Neural cell (in vitro differentiated cells): ENCODE measurements around the gene ADCY7. TPM values are rescaled to one million over a fixed set of nuclear protein-coding genes. Genes with fewer than 3 reads are reported as not detected.

Experiments used
- H2AFZ ChIP-seq: fragments of 200-600, 300-800 bp; sonication (generic), shearing (Covaris generic); 2 replicates; pipeline ENCODE4 v1.6.0; 2014; ENCODE audit warnings: low read depth, mild to moderate bottlenecking, antibody characterized with exemption, low read length, moderate library complexity
- H3F3A ChIP-seq: fragments of 200-600 bp; shearing (Covaris generic); 2 replicates; pipeline ENCODE4 v1.6.1; 2016; ENCODE audit warnings: mild to moderate bottlenecking, moderate library complexity, mixed read lengths, antibody characterized with exemption, low read length; ENCODE audit not compliant: insufficient read depth, poor library complexity, severe bottlenecking
- H3K27ac ChIP-seq: fragments of 200-600, 300-800 bp; sonication (generic), shearing (Covaris generic); 2 replicates; pipeline ENCODE4 v1.5.1; 2014; ENCODE audit warnings: mild to moderate bottlenecking, low read length, moderate library complexity
- H3K27me3 ChIP-seq: fragments of 300-800, 200-600 bp; sonication (generic), shearing (Covaris generic); 2 replicates; pipeline ENCODE4 v1.6.0; 2014; ENCODE audit warnings: mild to moderate bottlenecking, low read depth, low read length, moderate library complexity; ENCODE audit not compliant: insufficient read depth
- H3K36me3 ChIP-seq: fragments of 300-800, 200-600 bp; sonication (generic), shearing (Covaris generic); 2 replicates; pipeline ENCODE4 v1.5.1; 2014; ENCODE audit warnings: mild to moderate bottlenecking, antibody characterized with exemption, low read length, moderate library complexity; ENCODE audit not compliant: insufficient read depth
- H3K4me2 ChIP-seq: fragments of 300-800, 200-600 bp; sonication (generic), shearing (Covaris generic); 2 replicates; pipeline ENCODE4 v1.6.0; 2014; ENCODE audit warnings: mild to moderate bottlenecking, low read length
- H3K4me3 ChIP-seq: fragments of 300-800, 200-600 bp; sonication (generic), shearing (Covaris generic); 2 replicates; pipeline ENCODE4 v1.5.1; 2014; ENCODE audit warnings: mild to moderate bottlenecking, low read length, moderate library complexity
- H3K79me2 ChIP-seq: fragments of 200-600 bp; shearing (Covaris generic); replicated peaks from 2 replicates; pipeline ENCODE4 v1.6.0; 2014; ENCODE audit warnings: mild to moderate bottlenecking, low read length, moderate library complexity; ENCODE audit not compliant: insufficient read depth
- H3K9ac ChIP-seq: fragments of 300-800, 200-600 bp; sonication (generic), shearing (Covaris generic); 2 replicates; pipeline ENCODE4 v1.6.1; 2016; ENCODE audit warnings: mild to moderate bottlenecking, low read length, mixed read lengths
- H3K9me2 ChIP-seq: fragments of 200-600 bp; shearing (Covaris generic); 2 replicates; pipeline ENCODE4 v1.6.1; 2016; ENCODE audit warnings: mild to moderate bottlenecking, low read length, mixed read lengths; ENCODE audit not compliant: insufficient read depth
- H3K9me3 ChIP-seq: fragments of 200-600, 300-800 bp; sonication (generic), shearing (Covaris generic); 2 replicates; pipeline ENCODE4 v1.6.1; 2016; ENCODE audit warnings: mild to moderate bottlenecking, mixed run types, low read length, moderate library complexity, mixed read lengths
- H4K20me1 ChIP-seq: fragments of 200-600 bp; shearing (Covaris generic); 2 replicates; pipeline ENCODE4 v1.6.1; 2016; ENCODE audit warnings: mild to moderate bottlenecking, mixed run types; ENCODE audit not compliant: insufficient read depth
- CTCF ChIP-seq: fragments of 450-650 bp; IDR thresholded peaks from 2 replicates; pipeline ENCODE4 v1.5.1; 2014; ENCODE audit warnings: antibody characterized with exemption, mild to moderate bottlenecking, moderate library complexity; ENCODE audit not compliant: poor library complexity, severe bottlenecking
- EP300 ChIP-seq: fragments of 450-650 bp; conservative IDR thresholded peaks from 2 replicates; pipeline ENCODE4 v1.6.1; 2014; ENCODE audit warnings: antibody characterized with exemption, mild to moderate bottlenecking, moderate library complexity; ENCODE audit not compliant: poor library complexity, severe bottlenecking
- EZH2 ChIP-seq: fragments of 200-600, 300-800 bp; shearing (Covaris generic), sonication (generic); IDR thresholded peaks from 2 replicates; pipeline ENCODE4 v1.6.1; 2014; ENCODE audit warnings: antibody characterized with exemption, low read length, borderline replicate concordance, mild to moderate bottlenecking; ENCODE audit not compliant: insufficient read depth, poor library complexity, severe bottlenecking
- MXI1 ChIP-seq: fragments of 450-650 bp; conservative IDR thresholded peaks from 2 replicates; pipeline ENCODE4 v1.6.1; 2014; ENCODE audit warnings: antibody characterized with exemption, mild to moderate bottlenecking; ENCODE audit not compliant: poor library complexity, severe bottlenecking
- POLR2AphosphoS5 ChIP-seq: IDR thresholded peaks from 2 replicates; pipeline ENCODE4 v1.6.1; 2012
- RAD21 ChIP-seq: fragments of 450-650 bp; conservative IDR thresholded peaks from 2 replicates; pipeline ENCODE4 v1.6.1; 2014; ENCODE audit warnings: antibody characterized with exemption, mild to moderate bottlenecking, moderate library complexity
- REST ChIP-seq: IDR thresholded peaks from 2 replicates; pipeline ENCODE4 v1.6.1; 2012; ENCODE audit warnings: borderline replicate concordance
- SMC3 ChIP-seq: fragments of 450-650 bp; conservative IDR thresholded peaks from 2 replicates; pipeline ENCODE4 v1.6.1; 2014; ENCODE audit warnings: antibody characterized with exemption, mild to moderate bottlenecking, moderate library complexity; ENCODE audit not compliant: poor library complexity
- TAF1 ChIP-seq: IDR thresholded peaks from 2 replicates; pipeline ENCODE4 v1.6.1; 2012; ENCODE audit warnings: low read depth
- polyA plus RNA-seq: library from polyadenylated mRNA; depleted of rRNA; stranded (reverse); fragments of >200 nt; gene quantifications from 2 replicates; pipeline ENCODE4 v1.2.3, GENCODE V29; 2014

ADCY7 gene
- polyA plus RNA-seq, 1 donor from 2014 or later = 2.0 TPM

GRCh38 chr16:50311134-50311528 is 44.8 kb downstream of the ADCY7 start:
- TF ChIP-seq CTCF (no peak), SMC3 (no peak), MXI1 (no peak), POLR2AphosphoS5 (no peak), EP300 (no peak), TAF1 (no peak), REST (no peak), EZH2 (no peak), RAD21 (no peak)
- Histone ChIP-seq H2AFZ (no peak overlapping the region), H3K4me3 (no peak overlapping the region), H4K20me1 (no peaks in the 10 kb centered on the region), H3K4me2 (no peak overlapping the region), H3F3A (no peaks in the 10 kb centered on the region), H3K79me2 (no peaks in the 10 kb centered on the region), H3K9me2 (no peaks in the 10 kb centered on the region), H3K27me3 (no peaks in the 10 kb centered on the region), H3K9ac (no peak overlapping the region), H3K9me3 (no peaks in the 10 kb centered on the region), H3K36me3 (no peaks in the 10 kb centered on the region), H3K27ac (no peak overlapping the region)

- H3K36me3 ChIP-seq = no peaks in the 10 kb centered on the region
- H3K9ac ChIP-seq = no peak overlapping the region
- no peaks in the 10 kb centered on the region for H3F3A ChIP-seq
- H3K4me2 ChIP-seq = no peak overlapping the region
- H3K9me3 ChIP-seq = no peaks in the 10 kb centered on the region
- no peaks in the 10 kb centered on the region for H4K20me1 ChIP-seq
- H3K9me2 ChIP-seq = no peaks in the 10 kb centered on the region
- no peak overlapping the region for H3K4me3 ChIP-seq
- H2AFZ ChIP-seq = no peak overlapping the region
- H3K27ac ChIP-seq = no peak overlapping the region
- H3K79me2 ChIP-seq = no peaks in the 10 kb centered on the region
- H3K27me3 ChIP-seq = no peaks in the 10 kb centered on the region
- TF ChIP-seq SMC3 = no peak
- no peak for TF ChIP-seq RAD21
- TF ChIP-seq REST = no peak
Observed at GRCh38 chr16:50311891-50312501, 45.6 kb downstream of the ADCY7 start.
